Mesendoderm (in vitro differentiated cells): Measurements from ENCODE around the gene TMEM25.

ENCODE experiments used
- DNase-seq: peaks from one replicate; pipeline ENCODE4 v3.0.0; 2013
- H2AK5ac ChIP-seq: 2 replicates; pipeline ENCODE4 v1.6.1; 2013; ENCODE audit warnings: low read length, inconsistent platforms
- H2BK120ac ChIP-seq: 2 replicates; pipeline ENCODE4 v1.6.1; 2013; ENCODE audit warnings: low read depth, mild to moderate bottlenecking, low read length, moderate library complexity, mixed read lengths
- H2BK15ac ChIP-seq: replicated peaks from 2 replicates; pipeline ENCODE4 v1.6.1; 2013; ENCODE audit warnings: low read depth, mild to moderate bottlenecking, moderate library complexity
- H2BK5ac ChIP-seq: 2 replicates; pipeline ENCODE4 v1.6.1; 2013; ENCODE audit warnings: low read length, inconsistent platforms
- H3K18ac ChIP-seq: 2 replicates; pipeline ENCODE4 v1.6.1; 2013; ENCODE audit warnings: mild to moderate bottlenecking, low read length, mixed read lengths
- H3K23ac ChIP-seq: one replicate; pipeline ENCODE4 v1.6.1; 2013; ENCODE audit warnings: low read length
- H3K27ac ChIP-seq: 2 replicates; pipeline ENCODE4 v1.5.1; 2013; ENCODE audit warnings: low read depth, mild to moderate bottlenecking, inconsistent platforms, low read length, moderate library complexity
- H3K27me3 ChIP-seq: 2 replicates; pipeline ENCODE4 v1.6.1; 2013; ENCODE audit warnings: low read length, control low read depth, mild to moderate bottlenecking, inconsistent platforms; ENCODE audit not compliant: insufficient read depth, poor library complexity
- H3K36me3 ChIP-seq: 2 replicates; pipeline ENCODE4 v1.6.1; 2013; ENCODE audit warnings: low read length, inconsistent platforms; ENCODE audit not compliant: control insufficient read depth, insufficient read depth
- H3K4ac ChIP-seq: one replicate; pipeline ENCODE4 v1.6.1; 2013; ENCODE audit warnings: low read depth, mild to moderate bottlenecking, low read length, moderate library complexity
- H3K4me1 ChIP-seq: 2 replicates; pipeline ENCODE4 v1.6.1; 2013; ENCODE audit warnings: low read depth, low read length, inconsistent platforms; ENCODE audit not compliant: control insufficient read depth
- H3K4me2 ChIP-seq: 2 replicates; pipeline ENCODE4 v1.6.1; 2013; ENCODE audit warnings: low read length
- H3K4me3 ChIP-seq: 2 replicates; pipeline ENCODE4 v1.5.1; 2013; ENCODE audit warnings: mild to moderate bottlenecking, low read length
- H3K56ac ChIP-seq: one replicate; pipeline ENCODE4 v1.6.1; 2013; ENCODE audit warnings: low read length
- H3K79me1 ChIP-seq: 2 replicates; pipeline ENCODE4 v1.6.1; 2013; ENCODE audit warnings: low read length, inconsistent platforms
- H3K79me2 ChIP-seq: 2 replicates; pipeline ENCODE4 v1.6.1; 2013; ENCODE audit warnings: mild to moderate bottlenecking, low read length; ENCODE audit not compliant: control insufficient read depth, insufficient read depth
- H3K9ac ChIP-seq: 2 replicates; pipeline ENCODE4 v1.6.1; 2013; ENCODE audit warnings: low read length, inconsistent platforms
- H4K5ac ChIP-seq: one replicate; pipeline ENCODE4 v1.6.1; 2013; ENCODE audit warnings: low read length
- H4K8ac ChIP-seq: one replicate; pipeline ENCODE4 v1.6.1; 2013; ENCODE audit warnings: low read depth, mild to moderate bottlenecking, control low read depth, low read length, moderate library complexity
- WGBS: extraction: QIAGEN DNeasy Blood & Tissue Kit; methylation state at CpG from one replicate; pipeline ENCODE4 v1.1.7; 2013; ENCODE audit warnings: low lambda C conversion rate, missing lambda C conversion rate; ENCODE audit not compliant: insufficient coverage; ENCODE audit errors: extremely low coverage; 5-methylcytosine and 5-hydroxymethylcytosine counted together

TMEM25 gene

DNA sequence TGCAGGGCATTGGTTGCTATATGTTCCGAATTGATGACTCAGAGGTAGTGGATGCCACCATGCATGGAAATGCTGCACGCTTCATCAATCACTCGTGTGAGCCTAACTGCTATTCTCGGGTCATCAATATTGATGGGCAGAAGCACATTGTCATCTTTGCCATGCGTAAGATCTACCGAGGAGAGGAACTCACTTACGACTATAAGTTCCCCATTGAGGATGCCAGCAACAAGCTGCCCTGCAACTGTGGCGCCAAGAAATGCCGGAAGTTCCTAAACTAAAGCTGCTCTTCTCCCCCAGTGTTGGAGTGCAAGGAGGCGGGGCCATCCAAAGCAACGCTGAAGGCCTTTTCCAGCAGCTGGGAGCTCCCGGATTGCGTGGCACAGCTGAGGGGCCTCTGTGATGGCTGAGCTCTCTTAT, 9.1 kb upstream of the TMEM25 start:
- H3K23ac ChIP-seq: no peak overlapping the region
- no peak overlapping the region for H4K5ac ChIP-seq
- no peak overlapping the region for H3K56ac ChIP-seq
- H3K18ac ChIP-seq: no peak overlapping the region
- no peaks in the 10 kb centered on the region for H3K4me1 ChIP-seq
- no peak overlapping the region for H2BK15ac ChIP-seq
- no peak for DNase-seq
- H3K79me1 ChIP-seq: no peaks in the 10 kb centered on the region
- H3K4ac ChIP-seq: no peak overlapping the region
- no peaks in the 10 kb centered on the region for H3K79me2 ChIP-seq
- H2BK120ac ChIP-seq: no peak overlapping the region
- peaks cover 21% of the 10 kb centered on the region for H3K36me3 ChIP-seq
- no peak overlapping the region for H2BK5ac ChIP-seq
- no peak overlapping the region for H2AK5ac ChIP-seq
- no peak overlapping the region for H3K4me3 ChIP-seq
- WGBS: no CpG with 5 or more reads among the region's 13 CpGs
- H3K4me2 ChIP-seq: no peak overlapping the region
- H3K27me3 ChIP-seq: no peaks in the 10 kb centered on the region
- H3K9ac ChIP-seq: no peak overlapping the region
- no peak overlapping the region for H4K8ac ChIP-seq
- no peak overlapping the region for H3K27ac ChIP-seq

DNA sequence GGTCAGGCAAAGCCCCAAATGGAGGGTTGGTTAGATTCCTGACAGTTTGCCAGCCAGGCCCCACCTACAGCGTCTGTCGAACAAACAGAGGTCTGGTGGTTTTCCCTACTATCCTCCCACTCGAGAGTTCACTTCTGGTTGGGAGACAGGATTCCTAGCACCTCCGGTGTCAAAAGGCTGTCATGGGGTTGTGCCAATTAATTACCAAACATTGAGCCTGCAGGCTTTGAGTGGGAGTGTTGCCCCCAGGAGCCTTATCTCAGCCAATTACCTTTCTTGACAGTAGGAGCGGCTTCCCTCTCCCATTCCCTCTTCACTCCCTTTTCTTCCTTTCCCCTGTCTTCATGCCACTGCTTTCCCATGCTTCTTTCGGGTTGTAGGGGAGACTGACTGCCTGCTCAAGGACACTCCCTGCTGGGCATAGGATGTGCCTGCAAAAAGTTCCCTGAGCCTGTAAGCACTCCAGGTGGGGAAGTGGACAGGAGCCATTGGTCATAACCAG, 8.4 kb upstream of the TMEM25 start:
- no CpG with 5 or more reads among the region's 6 CpGs for WGBS

DNA sequence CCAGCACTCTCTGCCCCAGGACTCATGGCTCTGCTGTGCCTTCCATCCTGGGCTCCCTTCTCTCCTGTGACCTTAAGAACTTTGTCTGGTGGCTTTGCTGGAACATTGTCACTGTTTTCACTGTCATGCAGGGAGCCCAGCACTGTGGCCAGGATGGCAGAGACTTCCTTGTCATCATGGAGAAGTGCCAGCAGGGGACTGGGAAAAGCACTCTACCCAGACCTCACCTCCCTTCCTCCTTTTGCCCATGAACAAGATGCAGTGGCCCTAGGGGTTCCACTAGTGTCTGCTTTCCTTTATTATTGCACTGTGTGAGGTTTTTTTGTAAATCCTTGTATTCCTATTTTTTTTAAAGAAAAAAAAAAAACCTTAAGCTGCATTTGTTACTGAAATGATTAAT, 6.6 kb upstream of the TMEM25 start:
- Histone ChIP-seq H2AK5ac (no peak overlapping the region), H3K4me1 (no peaks in the 10 kb centered on the region), H3K18ac (no peak overlapping the region), H3K27ac (no peak overlapping the region), H3K4me2 (no peak overlapping the region), H3K27me3 (no peaks in the 10 kb centered on the region), H3K4ac (no peak overlapping the region), H2BK120ac (no peak overlapping the region), H3K79me1 (no peaks in the 10 kb centered on the region), H4K5ac (no peak overlapping the region), H2BK5ac (no peak overlapping the region), H3K36me3 (peaks cover 20% of the 10 kb centered on the region), H2BK15ac (no peak overlapping the region), H3K9ac (no peak overlapping the region), H3K79me2 (no peaks in the 10 kb centered on the region), H3K4me3 (no peak overlapping the region), H3K23ac (no peak overlapping the region), H3K56ac (no peak overlapping the region), H4K8ac (no peak overlapping the region)
- DNase-seq: no peak

More for the DNA sequence above, 8.4 kb upstream of the TMEM25 start:
- H3K18ac ChIP-seq: no peak overlapping the region
- H3K56ac ChIP-seq: no peak overlapping the region
- H2BK15ac ChIP-seq: no peak overlapping the region
- peaks cover 21% of the 10 kb centered on the region for H3K36me3 ChIP-seq
- no peaks in the 10 kb centered on the region for H3K79me1 ChIP-seq
- H3K4me1 ChIP-seq: no peaks in the 10 kb centered on the region
- no peaks in the 10 kb centered on the region for H3K27me3 ChIP-seq
- H3K23ac ChIP-seq: no peak overlapping the region
- H3K9ac ChIP-seq: no peak overlapping the region
- no peaks in the 10 kb centered on the region for H3K79me2 ChIP-seq
- no peak overlapping the region for H3K4ac ChIP-seq
- H2BK5ac ChIP-seq: no peak overlapping the region
- H3K4me2 ChIP-seq: no peak overlapping the region
- no peak overlapping the region for H4K8ac ChIP-seq
- H4K5ac ChIP-seq: no peak overlapping the region
- no peak overlapping the region for H3K4me3 ChIP-seq
- no peak overlapping the region for H2AK5ac ChIP-seq
- peak; percentile 89 for DNase-seq
- no peak overlapping the region for H2BK120ac ChIP-seq
- no peak overlapping the region for H3K27ac ChIP-seq

DNA sequence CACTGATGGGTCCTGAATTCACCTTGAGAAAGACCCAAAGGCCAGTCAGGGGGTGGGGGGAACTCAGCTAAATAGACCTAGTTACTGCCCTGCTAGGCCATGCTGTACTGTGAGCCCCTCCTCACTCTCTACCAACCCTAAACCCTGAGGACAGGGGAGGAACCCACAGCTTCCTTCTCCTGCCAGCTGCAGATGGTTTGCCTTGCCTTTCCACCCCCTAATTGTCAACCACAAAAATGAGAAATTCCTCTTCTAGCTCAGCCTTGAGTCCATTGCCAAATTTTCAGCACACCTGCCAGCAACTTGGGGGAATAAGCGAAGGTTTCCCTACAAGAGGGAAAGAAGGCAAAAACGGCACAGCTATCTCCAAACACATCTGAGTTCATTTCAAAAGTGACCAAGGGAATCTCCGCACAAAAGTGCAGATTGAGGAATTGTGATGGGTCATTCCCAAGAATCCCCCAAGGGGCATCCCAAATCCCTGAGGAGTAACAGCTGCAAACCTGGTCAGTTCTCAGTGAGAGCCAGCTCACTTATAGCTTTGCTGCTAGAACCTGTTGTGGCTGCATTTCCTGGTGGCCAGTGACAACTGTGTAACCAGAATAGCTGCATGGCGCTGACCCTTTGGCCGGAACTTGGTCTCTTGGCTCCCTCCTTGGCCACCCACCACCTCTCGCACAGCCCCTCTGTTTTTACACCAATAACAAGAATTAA, 6.1 kb upstream of the TMEM25 start:
- Histone ChIP-seq H3K4me3 (no peak overlapping the region), H2BK5ac (no peak overlapping the region), H3K18ac (no peak overlapping the region), H3K23ac (no peak overlapping the region), H3K9ac (no peak overlapping the region), H3K36me3 (peaks cover 16% of the 10 kb centered on the region), H2BK120ac (no peak overlapping the region), H3K4ac (no peak overlapping the region), H3K79me1 (no peaks in the 10 kb centered on the region), H3K79me2 (no peaks in the 10 kb centered on the region), H3K56ac (no peak overlapping the region), H4K5ac (no peak overlapping the region), H2AK5ac (no peak overlapping the region), H4K8ac (no peak overlapping the region), H3K4me2 (no peak overlapping the region), H3K27ac (no peak overlapping the region), H3K4me1 (no peaks in the 10 kb centered on the region), H3K27me3 (no peaks in the 10 kb centered on the region), H2BK15ac (no peak overlapping the region)
- WGBS: no CpG with 5 or more reads among the region's 6 CpGs
- DNase-seq: no peak

DNA sequence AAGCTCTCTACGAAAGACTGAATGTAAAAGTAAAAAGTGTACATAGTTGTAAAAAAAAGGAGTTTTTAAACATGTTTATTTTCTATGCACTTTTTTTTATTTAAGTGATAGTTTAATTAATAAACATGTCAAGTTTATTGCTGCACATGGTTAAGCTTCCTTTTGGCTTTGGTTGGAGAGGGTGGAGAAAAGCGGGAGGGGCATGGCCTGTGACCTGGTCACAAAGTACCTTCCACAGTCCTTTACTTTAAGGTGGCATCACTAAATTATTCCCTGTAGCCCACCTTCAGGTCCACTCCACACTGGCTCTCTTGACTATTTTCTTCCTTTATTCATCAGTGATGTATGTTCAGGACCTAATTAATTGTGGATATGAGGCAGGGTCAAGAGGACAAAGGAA, 4.3 kb upstream of the TMEM25 start:
- no peak overlapping the region for H3K4ac ChIP-seq
- no peak overlapping the region for H2BK5ac ChIP-seq
- WGBS: no CpG with 5 or more reads among the region's 2 CpGs
- no peaks in the 10 kb centered on the region for H3K79me2 ChIP-seq
- no peaks in the 10 kb centered on the region for H3K79me1 ChIP-seq
- no peak overlapping the region for H2BK120ac ChIP-seq
- no peak overlapping the region for H3K4me3 ChIP-seq
- no peak for DNase-seq
- no peak overlapping the region for H4K8ac ChIP-seq
- no peak overlapping the region for H3K4me2 ChIP-seq
- no peak overlapping the region for H2AK5ac ChIP-seq
- no peaks in the 10 kb centered on the region for H3K27me3 ChIP-seq
- no peak overlapping the region for H3K23ac ChIP-seq
- H4K5ac ChIP-seq: no peak overlapping the region
- H3K27ac ChIP-seq: no peak overlapping the region
- no peaks in the 10 kb centered on the region for H3K4me1 ChIP-seq
- no peak overlapping the region for H2BK15ac ChIP-seq
- H3K18ac ChIP-seq: no peak overlapping the region
- no peak overlapping the region for H3K9ac ChIP-seq
- no peak overlapping the region for H3K56ac ChIP-seq
- H3K36me3 ChIP-seq: peaks cover 13% of the 10 kb centered on the region

DNA sequence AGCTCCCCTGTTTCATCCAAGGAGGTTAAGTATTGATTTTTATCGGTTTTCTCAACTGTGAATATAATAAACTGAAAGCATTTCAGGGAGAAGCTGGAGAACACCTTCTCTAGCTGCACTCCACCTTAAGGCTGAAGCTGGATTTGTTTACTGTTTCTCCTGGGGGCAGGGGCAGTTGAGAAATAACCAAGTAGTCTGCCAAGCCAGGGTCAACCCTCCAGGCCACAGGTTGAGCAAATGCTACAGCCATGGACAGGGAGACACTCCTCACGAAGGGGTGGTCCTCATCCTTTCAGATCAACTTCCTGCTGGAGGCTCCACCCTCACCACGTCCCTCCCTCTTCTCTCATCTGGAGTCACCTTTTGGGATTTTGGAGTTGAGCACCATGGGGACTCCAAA, 3.9 kb upstream of the TMEM25 start, which contains the start of gene TTC36:
Gene TTC36 (plus strand): TSS at position 366 of the 400 bp plus-strand sequence. CDS start 21 bp downstream, at position 387.
- Histone ChIP-seq H4K8ac (no peak within 1 kb of the TSS), H4K5ac (no peak within 1 kb of the TSS), H3K9ac (no peak within 1 kb of the TSS), H3K23ac (no peak within 1 kb of the TSS), H2BK5ac (no peak within 1 kb of the TSS), H3K4me2 (no peak within 1 kb of the TSS), H3K27me3 (no peaks in the 10 kb centered on the region), H2BK120ac (no peak within 1 kb of the TSS), H3K36me3 (peaks cover 9% of the 10 kb centered on the region), H3K27ac (no peak within 1 kb of the TSS), H2AK5ac (no peak within 1 kb of the TSS), H3K18ac (no peak within 1 kb of the TSS), H3K4me3 (no peak within 1 kb of the TSS), H3K56ac (no peak within 1 kb of the TSS), H3K4ac (no peak within 1 kb of the TSS), H3K79me1 (no peaks in the 10 kb centered on the region), H3K4me1 (no peaks in the 10 kb centered on the region), H2BK15ac (no peak within 1 kb of the TSS), H3K79me2 (no peaks in the 10 kb centered on the region)
- DNase-seq: peak; percentile 38
- WGBS: no CpG with 5 or more reads among the region's 3 CpGs
